ENCODE results near the gene STAT1. TPM values are rescaled to one million over a fixed set of nuclear protein-coding genes. Genes with fewer than 3 reads are reported as not detected.

STAT1 gene
- total RNA-seq, 4 donors from 2014 or later, result 23.2 to 67.8 (median 52.2) TPM

DNA sequence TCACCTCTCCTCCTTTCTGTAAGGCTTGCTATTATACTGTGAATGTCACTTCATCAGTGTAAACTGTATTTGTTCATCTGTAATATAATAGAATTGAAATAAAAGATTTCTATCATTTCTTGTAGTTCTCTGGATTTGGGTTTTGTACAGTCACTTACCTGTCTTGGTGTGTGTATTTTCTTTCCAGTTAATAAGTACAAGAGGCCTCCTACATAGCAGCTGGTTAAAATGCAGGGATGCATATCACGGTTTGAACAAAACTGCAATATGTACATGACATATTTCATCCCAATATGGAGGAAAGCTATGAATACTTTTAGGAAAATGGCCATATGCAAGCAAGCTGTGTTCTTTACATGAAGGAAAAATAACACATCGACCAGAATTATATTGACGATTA lies 5.4 kb upstream of the STAT1 start:
- H3K4me1 ChIP-seq, result peaks cover 0 to 35% (median 13%) of the 10 kb centered on the region in 4 donors
- 86 to 95% methylated on average over 3 of the region's 3 CpGs for WGBS, 2 donors (ENCODE audit: low coverage in 1 of 2)
- H3K27me3 ChIP-seq, result no peaks in the 10 kb centered on the region
- intact Hi-C loops (cut with DNase I; ENCODE audit: low total_unique reads), result no loop called here
- H3K9me3 ChIP-seq, result no peaks in the 10 kb centered on the region
- no peak for DNase-seq
- no peak overlapping the region for H3K4me3 ChIP-seq
- in situ Hi-C loops (cut with MboI; ENCODE audit: low pct_ligation_motif_present in 1 of 4, low pct_unique_long_range_greater_than_20kb in 1 of 4, low sequenced_read_pairs in 3 of 4), result loop anchor here in 1 of 4 donors (10.0 to 25.0 kb wide), 2 partner anchors 132 to 665 kb away; partner anchors contain the start of gene GLS
- H3K36me3 ChIP-seq, result no peaks in the 10 kb centered on the region
- TF ChIP-seq POLR2AphosphoS5 (IDR thresholded peaks at IDR 0.05) (no peak), POLR2A (IDR thresholded peaks at IDR 0.05) (no peak), EP300 (IDR thresholded peaks at IDR 0.05; ENCODE audit: low read depth) (no peak)
- TF ChIP-seq, protein P1, sequence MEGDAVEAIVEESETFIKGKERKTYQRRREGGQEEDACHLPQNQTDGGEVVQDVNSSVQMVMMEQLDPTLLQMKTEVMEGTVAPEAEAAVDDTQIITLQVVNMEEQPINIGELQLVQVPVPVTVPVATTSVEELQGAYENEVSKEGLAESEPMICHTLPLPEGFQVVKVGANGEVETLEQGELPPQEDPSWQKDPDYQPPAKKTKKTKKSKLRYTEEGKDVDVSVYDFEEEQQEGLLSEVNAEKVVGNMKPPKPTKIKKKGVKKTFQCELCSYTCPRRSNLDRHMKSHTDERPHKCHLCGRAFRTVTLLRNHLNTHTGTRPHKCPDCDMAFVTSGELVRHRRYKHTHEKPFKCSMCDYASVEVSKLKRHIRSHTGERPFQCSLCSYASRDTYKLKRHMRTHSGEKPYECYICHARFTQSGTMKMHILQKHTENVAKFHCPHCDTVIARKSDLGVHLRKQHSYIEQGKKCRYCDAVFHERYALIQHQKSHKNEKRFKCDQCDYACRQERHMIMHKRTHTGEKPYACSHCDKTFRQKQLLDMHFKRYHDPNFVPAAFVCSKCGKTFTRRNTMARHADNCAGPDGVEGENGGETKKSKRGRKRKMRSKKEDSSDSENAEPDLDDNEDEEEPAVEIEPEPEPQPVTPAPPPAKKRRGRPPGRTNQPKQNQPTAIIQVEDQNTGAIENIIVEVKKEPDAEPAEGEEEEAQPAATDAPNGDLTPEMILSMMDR (IDR thresholded peaks at IDR 0.05), result no peak
- no peak overlapping the region for H3K27ac ChIP-seq

DNA sequence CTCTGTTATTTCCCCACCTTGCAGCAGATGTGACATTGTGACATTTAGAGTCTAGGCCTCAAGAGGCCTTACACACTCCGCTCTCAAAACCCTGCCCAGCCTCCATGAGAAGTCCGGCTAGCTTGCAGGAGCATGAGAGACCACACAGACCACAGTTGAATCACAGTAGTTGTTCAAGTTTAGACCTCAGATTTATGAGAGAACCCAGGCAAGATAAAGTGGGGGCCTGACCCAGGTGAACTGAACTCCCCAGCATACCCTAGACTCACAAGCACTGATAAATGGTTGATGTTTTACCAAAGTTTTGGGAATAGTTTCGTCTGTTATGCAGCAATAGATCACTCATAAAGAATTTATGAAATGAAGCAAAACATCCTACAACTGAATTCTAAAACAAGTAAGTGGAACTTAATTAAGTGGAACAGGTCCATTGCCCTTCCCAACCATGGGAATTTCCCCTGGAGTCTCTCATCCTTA lies 4.7 kb upstream of the STAT1 start:
- Histone ChIP-seq H3K36me3 (no peaks in the 10 kb centered on the region), H3K4me1 (peaks cover 0 to 28% (median 13%) of the 10 kb centered on the region in 4 donors), H3K4me3 (no peak overlapping the region), H3K9me3 (no peaks in the 10 kb centered on the region), H3K27me3 (no peaks in the 10 kb centered on the region), H3K27ac (no peak overlapping the region)
- DNase-seq, result no peak
- 55 to 80% methylated on average over 1 to 3 of the region's 3 CpGs for WGBS, 2 donors (ENCODE audit: low coverage in 1 of 2)
- in situ Hi-C loops (cut with MboI; ENCODE audit: low pct_ligation_motif_present in 1 of 4, low pct_unique_long_range_greater_than_20kb in 1 of 4, low sequenced_read_pairs in 3 of 4), result loop anchor here in 1 of 4 donors (10.0 to 25.0 kb wide), 2 partner anchors 131 to 666 kb away; partner anchors contain the start of gene GLS
- TF ChIP-seq POLR2A (IDR thresholded peaks at IDR 0.05) (no peak), EP300 (IDR thresholded peaks at IDR 0.05; ENCODE audit: low read depth) (no peak), POLR2AphosphoS5 (IDR thresholded peaks at IDR 0.05) (no peak)
- TF ChIP-seq, protein P1 (IDR thresholded peaks at IDR 0.05), result no peak
- intact Hi-C loops (cut with DNase I; ENCODE audit: low total_unique reads), result no loop called here

GRCh38 chr2:191018048-191018447 lies 4.1 kb upstream of the STAT1 start:
- H3K36me3 ChIP-seq, result no peaks in the 10 kb centered on the region
- no peaks in the 10 kb centered on the region for H3K9me3 ChIP-seq
- no peak overlapping the region for H3K27ac ChIP-seq
- intact Hi-C loops (cut with DNase I; ENCODE audit: low total_unique reads), result no loop called here
- TF ChIP-seq POLR2AphosphoS5 (IDR thresholded peaks at IDR 0.05), result no peak
- no peak for TF ChIP-seq EP300 (IDR thresholded peaks at IDR 0.05; ENCODE audit: low read depth)
- WGBS, 2 donors (ENCODE audit: low coverage in 1 of 2), result 82 to 100% methylated on average over 1 of the region's 1 CpG
- H3K4me1 ChIP-seq, result peaks cover 0 to 33% (median 15%) of the 10 kb centered on the region in 4 donors
- DNase-seq, result no peak
- H3K27me3 ChIP-seq, result no peaks in the 10 kb centered on the region
- no peak overlapping the region for H3K4me3 ChIP-seq
- in situ Hi-C loops (cut with MboI; ENCODE audit: low pct_ligation_motif_present in 1 of 4, low pct_unique_long_range_greater_than_20kb in 1 of 4, low sequenced_read_pairs in 3 of 4), result loop anchor here in 1 of 4 donors (10.0 to 25.0 kb wide), 2 partner anchors 131 to 667 kb away; partner anchors contain the start of gene GLS

GRCh38 chr2:191015831-191016230 lies 1.9 kb upstream of the STAT1 start:
- TF ChIP-seq POLR2A (IDR thresholded peaks at IDR 0.05) (no peak), POLR2AphosphoS5 (IDR thresholded peaks at IDR 0.05) (no peak), EP300 (IDR thresholded peaks at IDR 0.05; ENCODE audit: low read depth) (no peak)
- TF ChIP-seq, protein P1 (IDR thresholded peaks at IDR 0.05), result no peak
- Histone ChIP-seq H3K9me3 (no peaks in the 10 kb centered on the region), H3K27ac (no peak overlapping the region), H3K4me1 (peaks cover 3 to 46% (median 25%) of the 10 kb centered on the region in 4 donors), H3K27me3 (no peaks in the 10 kb centered on the region), H3K36me3 (no peaks in the 10 kb centered on the region), H3K4me3 (no peak overlapping the region)
- WGBS, 2 donors (ENCODE audit: low coverage in 1 of 2), result 82 to 90% methylated on average over 8 of the region's 8 CpGs
- intact Hi-C loops (cut with DNase I; ENCODE audit: low total_unique reads), result no loop called here
- in situ Hi-C loops (cut with MboI; ENCODE audit: low pct_ligation_motif_present in 1 of 4, low pct_unique_long_range_greater_than_20kb in 1 of 4, low sequenced_read_pairs in 3 of 4), result loop anchor here in 1 of 4 donors (10.0 to 25.0 kb wide), 2 partner anchors 129 to 669 kb away; partner anchors contain the start of gene GLS
- no peak for DNase-seq
